CD4-positive, alpha-beta memory T cell (primary cell): Measurements from ENCODE around the gene ABHD5. TPM values are rescaled to one million over a fixed set of nuclear protein-coding genes. Genes with fewer than 3 reads are reported as not detected.
"Not testable (repeated sequence)": the region's sequence is repeated elsewhere in the genome, so short reads cannot be mapped to it uniquely, and the experiment has no call there.

Source experiments
- CTCF ChIA-PET: fragments of 350-600 bp; sonication (Branson Sonifier 250); formaldehyde crosslinking; loops from one replicate; lab custom pipeline; 2021; ENCODE audit warnings: inconsistent platforms; ENCODE audit not compliant: partially characterized antibody; lab: Charles Lee
- POLR2A ChIA-PET: fragments of 350-600 bp; sonication (Branson Sonifier 250); formaldehyde crosslinking; loops from one replicate; lab custom pipeline; 2021; ENCODE audit not compliant: partially characterized antibody; lab: Charles Lee
- DNase-seq, 5 donors: peaks; one replicate each; pipeline versions ENCODE4 v3.0.0 to v3.0.0-alpha.2; 2020 to 2022; ENCODE audit warnings: mixed read lengths in 1 of 5
- H3K27ac ChIP-seq: one replicate; pipeline ENCODE4 v1.7.0; 2013; ENCODE audit warnings: low read depth, low read length
- H3K27me3 ChIP-seq: 2 replicates; pipeline ENCODE4 v1.7.0; 2013; ENCODE audit warnings: mild to moderate bottlenecking, low read length, moderate library complexity; ENCODE audit not compliant: insufficient read depth
- H3K36me3 ChIP-seq: 2 replicates; pipeline ENCODE4 v1.7.0; 2013; ENCODE audit warnings: mild to moderate bottlenecking, low read length, moderate library complexity; ENCODE audit not compliant: insufficient read depth
- H3K4me1 ChIP-seq: 2 replicates; pipeline ENCODE4 v1.7.0; 2013; ENCODE audit warnings: mild to moderate bottlenecking, low read length, moderate library complexity; ENCODE audit not compliant: insufficient read depth
- H3K4me3 ChIP-seq, 2 donors: one replicate each; pipeline ENCODE4 v1.7.0; 2013; ENCODE audit warnings: low read length in 2 of 2, mild to moderate bottlenecking in 1 of 2
- H3K9me3 ChIP-seq, 2 donors: one replicate each; pipeline ENCODE4 v1.7.0; 2013; ENCODE audit warnings: low read length in 2 of 2, control low read depth in 1 of 2; ENCODE audit not compliant: control insufficient read depth in 1 of 2
- H3K27ac Mint-ChIP-seq, 7 donors: one replicate each; pipeline ENCODE4 v1.8.0; 2020 to 2021; ENCODE audit warnings: mixed read lengths in 7 of 7, mild to moderate bottlenecking in 6 of 7, inconsistent platforms in 3 of 7, moderate library complexity in 3 of 7
- H3K27me3 Mint-ChIP-seq, 2 donors: one replicate each; pipeline ENCODE4 v1.8.0; 2020 to 2021; ENCODE audit warnings: mixed read lengths in 2 of 2
- H3K36me3 Mint-ChIP-seq, 2 donors: one replicate each; pipeline ENCODE4 v1.8.0; 2020 to 2021; ENCODE audit warnings: mixed read lengths in 2 of 2, inconsistent platforms in 1 of 2, mild to moderate bottlenecking in 1 of 2
- H3K4me1 Mint-ChIP-seq, 4 donors: one replicate each; pipeline ENCODE4 v1.8.0; 2020 to 2021; ENCODE audit warnings: mixed read lengths in 4 of 4, mild to moderate bottlenecking in 1 of 4
- H3K4me3 Mint-ChIP-seq, 8 donors: one replicate each; pipeline ENCODE4 v1.8.0; 2020 to 2021; ENCODE audit warnings: mixed read lengths in 8 of 8, mild to moderate bottlenecking in 7 of 8, moderate library complexity in 6 of 8, inconsistent platforms in 3 of 8
- H3K9me3 Mint-ChIP-seq, 8 donors: one replicate each; pipeline ENCODE4 v1.8.0; 2020 to 2021; ENCODE audit warnings: mixed read lengths in 8 of 8, mild to moderate bottlenecking in 5 of 8, inconsistent platforms in 3 of 8, moderate library complexity in 1 of 8
- intact Hi-C: fragments of 100-400 bp; cut with micrococcal nuclease; formaldehyde crosslinking; loops from one replicate; pipeline ENCODE4 v1.15.1; 2023
- polyA plus RNA-seq, 2 donors: library from polyadenylated mRNA; unstranded; fragments of 300-500 nt; fragmentation: Illumina TruSeq; gene quantifications; one replicate each; pipeline ENCODE4 v1.2.3, GENCODE V29; 2021
- total RNA-seq, 2 experiments: library from RNA; stranded (reverse); gene quantifications; one replicate each; pipeline ENCODE4 v1.2.3, GENCODE V29; 2021

ABHD5 gene
- total and polyA plus RNA-seq, 4 experiments from 2014 or later, result 5.3 to 7.5 (median 6.6) TPM

DNA sequence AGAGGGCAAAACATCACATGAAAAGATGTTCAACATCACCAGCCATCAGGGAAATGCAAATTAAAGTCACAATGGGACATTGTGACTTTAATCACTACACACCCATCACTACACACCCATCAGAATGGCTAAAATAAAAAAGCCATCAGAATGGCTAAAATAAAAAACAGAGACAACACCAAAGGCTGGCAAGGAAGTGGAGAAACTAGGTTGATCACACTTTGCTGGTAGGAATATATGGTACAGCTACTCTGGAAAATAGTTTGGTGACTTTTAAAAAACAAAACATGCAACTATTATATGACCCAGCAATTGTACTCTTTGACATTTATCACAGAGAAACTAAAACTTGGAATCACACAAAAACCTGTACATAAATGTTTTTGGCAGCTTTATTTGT lies 15.1 kb upstream of the ABHD5 start:
- CTCF ChIA-PET, result no interaction called here
- POLR2A ChIA-PET, result no interaction called here
- H3K4me3 Mint-ChIP-seq, result no peak overlapping the region

GRCh38 chr3:43676441-43676840 lies 14.3 kb upstream of the ABHD5 start:
- no peak overlapping the region for H3K4me3 ChIP-seq
- no peaks in the 10 kb centered on the region for H3K27me3 ChIP-seq
- Mint-ChIP-seq H3K4me1 (no peaks in the 10 kb centered on the region), H3K9me3 (peaks cover 0 to 2% (median 0%) of the 10 kb centered on the region in 8 donors), H3K27ac (no peak overlapping the region), H3K4me3 (no peak overlapping the region), H3K27me3 (peaks cover 1 to 7% of the 10 kb centered on the region in 2 donors), H3K36me3 (peaks cover 0 to 5% of the 10 kb centered on the region in 2 donors)
- intact Hi-C loops, result no loop called here
- POLR2A ChIA-PET, result no interaction called here
- no peaks in the 10 kb centered on the region for H3K4me1 ChIP-seq
- no peaks in the 10 kb centered on the region for H3K9me3 ChIP-seq
- CTCF ChIA-PET, result no interaction called here
- no peak for DNase-seq
- H3K36me3 ChIP-seq, result no peaks in the 10 kb centered on the region
- H3K27ac ChIP-seq, result no peak overlapping the region

More for the DNA sequence above, 15.1 kb upstream of the ABHD5 start:
- H3K27me3 ChIP-seq, result no peaks in the 10 kb centered on the region
- Mint-ChIP-seq H3K27me3 (peaks cover 3 to 7% of the 10 kb centered on the region in 2 donors), H3K4me1 (no peaks in the 10 kb centered on the region), H3K9me3 (peaks cover 0 to 2% (median 0%) of the 10 kb centered on the region in 8 donors), H3K36me3 (peaks cover 0 to 5% of the 10 kb centered on the region in 2 donors), H3K27ac (no peak overlapping the region)
- no peak overlapping the region for H3K4me3 ChIP-seq
- intact Hi-C loops, result no loop called here
- H3K36me3 ChIP-seq, result no peaks in the 10 kb centered on the region
- H3K4me1 ChIP-seq, result no peaks in the 10 kb centered on the region
- DNase-seq, result no peak
- H3K27ac ChIP-seq, result no peak overlapping the region
- H3K9me3 ChIP-seq, result no peaks in the 10 kb centered on the region

DNA sequence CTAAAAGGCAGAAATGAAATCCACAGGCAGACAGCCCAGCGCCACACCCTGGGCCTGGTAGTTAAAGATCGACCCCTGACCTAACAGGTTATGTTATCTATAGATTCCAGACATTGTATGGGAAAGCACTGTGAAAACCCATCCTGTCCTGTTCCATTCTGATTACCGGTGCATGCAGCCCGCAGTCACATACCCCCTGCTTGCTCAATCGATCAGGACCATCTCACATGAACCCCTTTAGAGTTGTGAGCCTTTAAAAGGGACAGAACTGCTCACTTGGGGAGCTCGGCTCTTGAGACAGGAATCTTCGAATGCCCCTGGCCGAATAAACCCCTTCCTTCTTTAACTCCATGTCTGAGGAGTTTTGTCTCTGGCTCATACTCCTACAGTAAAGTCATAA lies 12.4 kb upstream of the ABHD5 start:
- H3K4me1 Mint-ChIP-seq, H3K27me3 Mint-ChIP-seq, H3K4me3 ChIP-seq, H3K27ac ChIP-seq, H3K27me3 ChIP-seq, intact Hi-C loops, H3K9me3 ChIP-seq, H3K36me3 ChIP-seq, H3K9me3 Mint-ChIP-seq, POLR2A ChIA-PET, H3K4me1 ChIP-seq, DNase-seq, H3K27ac Mint-ChIP-seq, H3K4me3 Mint-ChIP-seq, H3K36me3 Mint-ChIP-seq, CTCF ChIA-PET: not testable (repeated sequence)

GRCh38 chr3:43678887-43679449 lies 11.8 kb upstream of the ABHD5 start:
- DNase-seq, intact Hi-C loops, H3K36me3 ChIP-seq, H3K9me3 ChIP-seq, H3K27me3 ChIP-seq, CTCF ChIA-PET, H3K4me3 ChIP-seq, H3K4me3 Mint-ChIP-seq, H3K27me3 Mint-ChIP-seq, H3K27ac ChIP-seq, H3K27ac Mint-ChIP-seq, H3K9me3 Mint-ChIP-seq, H3K4me1 ChIP-seq, POLR2A ChIA-PET, H3K4me1 Mint-ChIP-seq, H3K36me3 Mint-ChIP-seq: not testable (repeated sequence)

- CTCF ChIA-PET, H3K4me1 Mint-ChIP-seq, H3K27me3 ChIP-seq, H3K4me1 ChIP-seq, H3K4me3 Mint-ChIP-seq, H3K36me3 ChIP-seq, H3K27ac ChIP-seq, DNase-seq, H3K27ac Mint-ChIP-seq, POLR2A ChIA-PET, H3K9me3 ChIP-seq, H3K4me3 ChIP-seq, intact Hi-C loops, H3K36me3 Mint-ChIP-seq, H3K9me3 Mint-ChIP-seq, H3K27me3 Mint-ChIP-seq: not testable (repeated sequence)
Observed at GRCh38 chr3:43680857-43681256, 9.9 kb upstream of the ABHD5 start.

DNA sequence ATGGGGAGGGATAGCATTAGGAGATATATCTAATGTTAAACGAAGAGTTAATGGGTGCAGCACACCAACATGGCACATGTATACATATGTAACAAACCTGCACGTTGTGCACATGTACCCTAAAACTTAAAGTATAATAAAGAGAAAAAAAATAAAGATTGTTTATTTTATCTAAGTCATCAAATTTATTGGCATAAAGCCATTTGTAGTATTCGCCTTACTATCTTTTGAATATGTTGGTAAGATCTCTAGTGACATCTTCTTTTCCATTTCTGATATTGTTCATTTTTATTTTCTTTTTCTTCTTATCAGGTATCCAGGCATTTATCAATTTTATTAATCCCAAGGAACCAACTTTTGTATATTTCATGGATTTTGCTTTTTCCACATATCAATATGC lies 5.8 kb upstream of the ABHD5 start:
- ChIA-PET POLR2A (no interaction called here), CTCF (no interaction called here)
- H3K36me3 Mint-ChIP-seq, result no peaks in the 10 kb centered on the region
- Histone ChIP-seq H3K4me1 (peaks cover 2% of the 10 kb centered on the region), H3K27me3 (no peaks in the 10 kb centered on the region), H3K4me3 (no peak overlapping the region), H3K9me3 (no peaks in the 10 kb centered on the region), H3K36me3 (no peaks in the 10 kb centered on the region), H3K27ac (no peak overlapping the region)
- DNase-seq, result no peak
- peaks cover 0 to 4% (median 3%) of the 10 kb centered on the region in 4 donors for H3K4me1 Mint-ChIP-seq
- intact Hi-C loops, result no loop called here
- H3K9me3 Mint-ChIP-seq, result peaks cover 0 to 4% (median 0%) of the 10 kb centered on the region in 8 donors
- H3K4me3 Mint-ChIP-seq, result no peak overlapping the region
- no peak overlapping the region for H3K27ac Mint-ChIP-seq
- H3K27me3 Mint-ChIP-seq, result peaks cover 0 to 5% of the 10 kb centered on the region in 2 donors

DNA sequence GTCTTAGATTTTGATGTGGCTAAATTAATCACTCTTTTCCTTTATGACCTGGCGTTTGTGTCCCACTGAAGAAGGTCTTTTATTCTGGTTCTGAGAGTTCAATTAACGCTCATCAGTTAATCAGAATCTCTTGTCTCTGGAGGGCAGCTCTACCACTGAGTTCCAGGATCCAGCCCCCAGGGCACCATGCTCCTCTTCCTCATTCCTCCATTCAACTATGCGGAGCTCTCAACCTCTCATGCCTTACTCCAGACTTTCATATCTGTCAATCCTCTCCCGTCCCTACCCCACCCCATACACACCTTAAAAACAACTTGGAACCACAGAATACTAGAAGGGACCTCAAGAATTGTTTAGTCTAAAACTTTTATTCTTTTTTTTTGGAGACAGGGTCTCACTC lies 4.8 kb upstream of the ABHD5 start:
- peaks cover 0 to 5% of the 10 kb centered on the region in 2 donors for H3K36me3 Mint-ChIP-seq
- Histone ChIP-seq H3K4me3 (no peak overlapping the region), H3K4me1 (peaks cover 9% of the 10 kb centered on the region), H3K27me3 (no peaks in the 10 kb centered on the region), H3K27ac (no peak overlapping the region), H3K36me3 (no peaks in the 10 kb centered on the region), H3K9me3 (no peaks in the 10 kb centered on the region)
- H3K27me3 Mint-ChIP-seq, result peaks cover 0 to 5% of the 10 kb centered on the region in 2 donors
- ChIA-PET POLR2A (no interaction called here), CTCF (no interaction called here)
- intact Hi-C loops, result no loop called here
- peaks cover 0 to 4% (median 0%) of the 10 kb centered on the region in 8 donors for H3K9me3 Mint-ChIP-seq
- H3K27ac Mint-ChIP-seq, result no peak overlapping the region
- no peak for DNase-seq
- peaks cover 5 to 10% (median 8%) of the 10 kb centered on the region in 4 donors for H3K4me1 Mint-ChIP-seq
- H3K4me3 Mint-ChIP-seq, result no peak overlapping the region
